Measurements from ENCODE around the gene ABCC10. TPM values are rescaled to one million over a fixed set of nuclear protein-coding genes. Genes with fewer than 3 reads are reported as not detected.
"Not testable (repeated sequence)": the region's sequence is repeated elsewhere in the genome, so short reads cannot be mapped to it uniquely, and the experiment has no call there.

ABCC10 gene
- polyA plus RNA-seq, 12 donors: 11.8 to 29.7 (median 15.5) TPM; not detected in 1

GRCh38 chr6:43402820-43403219, 24.5 kb upstream of the ABCC10 start:
- no peak for DNase-seq

- no peak for DNase-seq
These were observed 22.0 kb upstream of the ABCC10 start for GRCh38 chr6:43405354-43405753.

- DNase-seq: no peak
These were observed 20.0 kb upstream of the ABCC10 start for GRCh38 chr6:43407296-43407695.

- no peak for DNase-seq
These were observed 19.1 kb upstream of the ABCC10 start for GRCh38 chr6:43408259-43408658.

- DNase-seq: not testable (repeated sequence)
These were observed 16.6 kb upstream of the ABCC10 start for GRCh38 chr6:43410776-43411175.

- no peak for DNase-seq
These were observed 14.8 kb upstream of the ABCC10 start for GRCh38 chr6:43412541-43412940.

GRCh38 chr6:43413002-43413401, 14.3 kb upstream of the ABCC10 start:
- no peak for DNase-seq

GRCh38 chr6:43415275-43415674, 12.1 kb upstream of the ABCC10 start:
- not testable (repeated sequence) for DNase-seq

GRCh38 chr6:43416935-43417334, 10.4 kb upstream of the ABCC10 start:
- no peak for DNase-seq

- no peak for DNase-seq
These were observed 7.2 kb upstream of the ABCC10 start for GRCh38 chr6:43420012-43420709.

- no peak for DNase-seq
These were observed 5.5 kb upstream of the ABCC10 start for GRCh38 chr6:43421831-43422230.

GRCh38 chr6:43425083-43425482, 2.3 kb upstream of the ABCC10 start:
- DNase-seq: not testable (repeated sequence)

- no peak for DNase-seq
These were observed 374 bp upstream of the ABCC10 start for GRCh38 chr6:43426928-43427405.

GRCh38 chr6:43428112-43428570, 800 bp downstream of the ABCC10 start:
- no peak for DNase-seq

GRCh38 chr6:43428874-43429273, 1.5 kb downstream of the ABCC10 start:
- no peak for DNase-seq

- no peak for DNase-seq
These were observed 4.9 kb downstream of the ABCC10 start for GRCh38 chr6:43432009-43432945.

- no peak for DNase-seq
These were observed 5.8 kb downstream of the ABCC10 start for GRCh38 chr6:43433148-43433547.

GRCh38 chr6:43434001-43434840, 6.9 kb downstream of the ABCC10 start:
- no peak for DNase-seq

GRCh38 chr6:43434943-43435342, 7.6 kb downstream of the ABCC10 start:
- DNase-seq: no peak

- no peak for DNase-seq
These were observed 8.5 kb downstream of the ABCC10 start for GRCh38 chr6:43435682-43436437.
